Upper lobe of left lung (tissue), 4 donors: Measurements from ENCODE around the gene GATC.

Source experiments
- CTCF ChIP-seq, 6 experiments: fragments of 450-650 bp in 4 of 6; fragments of 200-600 bp in 2 of 6; sonication (generic) in 2 of 6; IDR thresholded peaks; one replicate each; pipeline ENCODE4 v1.5.1; 2016 to 2019; ENCODE audit warnings: antibody characterized with exemption in 6 of 6
- EP300 ChIP-seq, 4 donors: sonication (generic); formaldehyde crosslinking; IDR thresholded peaks; one replicate each; pipeline ENCODE4 v1.5.1; 2017; ENCODE audit warnings: antibody characterized with exemption in 4 of 4, control low read depth in 2 of 4
- POLR2A ChIP-seq, 4 donors: fragments of 450-650 bp; IDR thresholded peaks; one replicate each; pipeline ENCODE4 v1.5.1; 2016 to 2017; ENCODE audit warnings: antibody characterized with exemption in 4 of 4, mild to moderate bottlenecking in 2 of 4
- POLR2AphosphoS5 ChIP-seq, 2 donors: sonication (generic); formaldehyde crosslinking; IDR thresholded peaks; one replicate each; pipeline ENCODE4 v1.5.1; 2017; ENCODE audit warnings: antibody characterized with exemption in 2 of 2

- TF ChIP-seq CTCF (IDR thresholded peaks at IDR 0.05) (no peak), POLR2A (IDR thresholded peaks at IDR 0.05) (no peak), EP300 (IDR thresholded peaks at IDR 0.05) (no peak), POLR2AphosphoS5 (IDR thresholded peaks at IDR 0.05) (no peak)
These were observed 33.2 kb downstream of the GATC start for GRCh38 chr12:120479458-120479857.
